HS-27A (cell line): ENCODE results near the gene WSB1.
"Not testable (repeated sequence)": the region's sequence is repeated elsewhere in the genome, so short reads cannot be mapped to it uniquely, and the experiment has no call there.

Experiments
- DNase-seq: peaks from one replicate; pipeline ENCODE4 v3.0.0-alpha.2; 2012; ENCODE audit warnings: low read depth, missing footprints

The WSB1 gene, protein sequence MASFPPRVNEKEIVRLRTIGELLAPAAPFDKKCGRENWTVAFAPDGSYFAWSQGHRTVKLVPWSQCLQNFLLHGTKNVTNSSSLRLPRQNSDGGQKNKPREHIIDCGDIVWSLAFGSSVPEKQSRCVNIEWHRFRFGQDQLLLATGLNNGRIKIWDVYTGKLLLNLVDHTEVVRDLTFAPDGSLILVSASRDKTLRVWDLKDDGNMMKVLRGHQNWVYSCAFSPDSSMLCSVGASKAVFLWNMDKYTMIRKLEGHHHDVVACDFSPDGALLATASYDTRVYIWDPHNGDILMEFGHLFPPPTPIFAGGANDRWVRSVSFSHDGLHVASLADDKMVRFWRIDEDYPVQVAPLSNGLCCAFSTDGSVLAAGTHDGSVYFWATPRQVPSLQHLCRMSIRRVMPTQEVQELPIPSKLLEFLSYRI

GRCh38 chr17:27293898-27294688, at the start of gene WSB1:
WSB1 (plus strand) TSS chr17:27294114; CDS start chr17:27294396, 282 bp downstream.
- peak; percentile 39 for DNase-seq

GRCh38 chr17:27244491-27245223, 49.3 kb upstream of the WSB1 start:
- no peak for DNase-seq

GRCh38 chr17:27245230-27245696, 48.7 kb upstream of the WSB1 start:
- no peak for DNase-seq

DNA sequence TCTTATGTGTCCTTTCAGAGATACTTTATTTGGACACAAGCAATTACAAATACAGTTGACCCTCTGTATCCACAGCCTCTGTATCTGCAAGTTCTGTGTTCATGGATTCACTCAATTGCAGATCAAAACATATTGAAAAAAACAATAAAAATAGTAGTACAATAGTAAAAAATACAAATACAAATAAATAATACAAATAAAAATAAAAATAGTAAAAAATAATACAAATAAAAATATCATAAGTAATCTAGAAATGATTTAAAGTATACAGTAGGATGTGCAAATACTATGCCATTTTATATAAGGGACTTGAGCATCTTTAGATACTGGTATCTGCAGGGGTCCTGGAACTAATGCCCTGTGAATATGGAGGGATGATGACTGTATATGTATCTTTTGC, 47.4 kb upstream of the WSB1 start:
- DNase-seq = no peak

DNA sequence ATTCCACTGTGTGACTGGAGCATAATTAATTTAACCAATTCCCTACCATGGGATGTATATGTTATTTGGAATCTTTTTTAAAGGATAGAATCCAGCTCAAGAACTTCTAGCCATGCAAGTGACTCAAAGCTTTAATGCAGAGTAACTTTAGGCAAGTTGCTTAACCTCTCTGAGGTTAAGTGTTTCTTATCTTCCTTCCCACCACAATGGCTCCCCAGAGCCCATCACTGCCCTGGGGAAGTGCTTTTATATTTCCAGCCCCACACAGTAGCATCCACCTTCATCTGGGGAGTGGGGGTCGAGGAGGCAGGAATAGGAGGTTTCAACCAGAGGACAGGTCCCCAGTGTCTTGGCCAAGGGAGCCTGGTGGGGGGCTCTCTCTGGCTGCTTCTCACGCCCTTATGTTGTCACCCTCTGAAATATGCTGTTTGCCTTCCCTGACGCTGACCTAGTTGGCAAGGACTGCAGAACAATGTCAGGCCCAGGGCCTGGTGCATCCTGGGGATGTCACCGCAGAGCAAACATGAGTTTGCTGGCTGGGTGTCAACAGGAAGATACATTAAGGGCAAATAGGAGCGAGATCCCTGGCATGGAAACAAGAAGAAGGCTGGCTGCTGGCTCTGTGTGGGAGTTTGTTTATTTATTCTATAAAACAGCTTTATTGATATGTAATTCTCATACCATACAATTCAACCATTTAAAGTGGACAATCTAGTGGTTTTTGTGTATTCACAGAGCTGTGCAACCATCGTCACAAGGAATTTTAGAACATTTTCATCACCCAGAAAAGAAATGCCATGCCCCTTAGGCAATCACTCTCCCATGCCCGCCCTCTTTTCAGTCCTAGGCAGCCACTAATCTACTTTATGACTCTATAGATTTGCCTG, 46.6 kb upstream of the WSB1 start:
- no peak for DNase-seq

DNA sequence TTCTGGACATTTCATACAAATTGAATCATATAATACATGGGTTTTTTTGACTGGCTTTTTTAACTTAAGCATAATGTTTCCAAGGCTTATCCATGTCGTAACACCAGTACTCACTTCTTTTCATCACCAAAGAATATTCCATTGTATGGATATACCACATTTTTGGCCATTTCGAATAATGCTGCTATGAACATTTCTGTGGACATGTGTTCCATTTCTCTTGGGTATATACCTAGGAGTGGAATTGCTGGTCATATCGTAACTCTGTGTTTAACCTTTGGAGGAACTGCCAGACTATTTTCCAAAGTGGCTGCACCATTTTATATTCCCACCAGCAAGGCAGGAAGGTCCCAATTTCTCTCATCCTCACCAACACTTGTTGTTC, 46.0 kb upstream of the WSB1 start:
- no peak for DNase-seq

DNA sequence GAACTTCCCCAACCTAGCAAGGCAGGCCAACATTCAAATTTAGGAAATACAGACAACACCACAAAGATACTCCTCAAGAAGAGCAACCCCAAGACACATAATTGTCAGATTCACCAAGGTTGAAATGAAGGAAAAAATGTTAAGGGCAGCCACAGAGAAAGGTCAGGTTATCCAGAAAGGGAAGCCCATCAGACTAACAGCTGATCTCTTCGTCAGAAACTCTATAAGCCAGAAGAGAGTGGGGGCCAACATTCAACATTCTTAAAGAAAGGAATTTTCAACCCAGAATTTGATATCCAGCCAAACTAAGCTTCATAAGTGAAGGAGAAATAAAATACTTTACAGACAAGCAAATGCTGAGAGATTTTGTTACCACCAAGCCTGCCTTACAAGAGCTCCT, 43.1 kb upstream of the WSB1 start:
- not testable (repeated sequence) for DNase-seq

- DNase-seq = not testable (repeated sequence)
Observed at GRCh38 chr17:27254802-27255201, 39.1 kb upstream of the WSB1 start.

GRCh38 chr17:27256225-27257030, 37.5 kb upstream of the WSB1 start:
- DNase-seq = no peak

- no peak for DNase-seq
Observed at GRCh38 chr17:27257031-27257357, 36.9 kb upstream of the WSB1 start.

GRCh38 chr17:27259356-27259755, 34.6 kb upstream of the WSB1 start:
- no peak for DNase-seq

DNA sequence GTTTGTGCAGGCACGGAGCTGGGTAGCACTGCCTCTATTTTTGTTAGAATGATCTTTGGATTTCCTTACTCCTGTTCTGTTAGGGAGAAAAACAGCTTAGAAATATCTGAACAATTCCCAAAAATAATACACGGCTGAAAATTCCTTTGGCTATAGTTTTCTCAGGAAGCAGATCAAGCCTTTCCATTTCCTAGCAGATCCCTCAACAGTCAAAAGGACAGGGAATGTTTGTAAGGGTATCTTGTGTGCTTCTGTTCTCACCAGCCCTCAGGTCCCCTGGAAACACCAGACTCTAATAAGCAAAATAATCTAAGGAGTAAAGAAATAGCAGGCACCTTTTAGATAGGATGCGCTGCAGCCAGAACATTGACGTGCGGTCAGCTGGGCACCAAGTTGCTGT, 30.5 kb upstream of the WSB1 start:
- no peak for DNase-seq

- no peak for DNase-seq
Observed at GRCh38 chr17:27264068-27264812, 29.7 kb upstream of the WSB1 start.

- DNase-seq = no peak
Observed at GRCh38 chr17:27265333-27265732, 28.6 kb upstream of the WSB1 start.

DNA sequence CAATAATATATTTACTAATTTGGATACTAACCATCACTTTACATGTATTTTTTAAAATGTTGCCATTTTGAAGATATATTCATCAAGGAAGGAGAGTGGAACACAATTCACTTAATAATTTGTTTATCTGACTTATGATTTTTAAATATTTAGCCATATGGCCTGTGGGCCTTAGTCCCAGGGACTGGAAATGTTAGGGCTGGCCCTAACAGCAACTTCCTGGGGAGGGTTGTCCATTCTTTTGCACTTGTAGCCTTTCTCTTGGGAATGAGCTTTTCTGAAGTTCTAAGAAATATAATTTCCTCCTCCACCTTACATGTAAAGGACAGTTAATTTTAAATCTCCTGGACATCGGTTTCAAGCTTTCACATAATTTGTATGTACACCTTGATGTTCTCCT, 27.7 kb upstream of the WSB1 start:
- no peak for DNase-seq

DNA sequence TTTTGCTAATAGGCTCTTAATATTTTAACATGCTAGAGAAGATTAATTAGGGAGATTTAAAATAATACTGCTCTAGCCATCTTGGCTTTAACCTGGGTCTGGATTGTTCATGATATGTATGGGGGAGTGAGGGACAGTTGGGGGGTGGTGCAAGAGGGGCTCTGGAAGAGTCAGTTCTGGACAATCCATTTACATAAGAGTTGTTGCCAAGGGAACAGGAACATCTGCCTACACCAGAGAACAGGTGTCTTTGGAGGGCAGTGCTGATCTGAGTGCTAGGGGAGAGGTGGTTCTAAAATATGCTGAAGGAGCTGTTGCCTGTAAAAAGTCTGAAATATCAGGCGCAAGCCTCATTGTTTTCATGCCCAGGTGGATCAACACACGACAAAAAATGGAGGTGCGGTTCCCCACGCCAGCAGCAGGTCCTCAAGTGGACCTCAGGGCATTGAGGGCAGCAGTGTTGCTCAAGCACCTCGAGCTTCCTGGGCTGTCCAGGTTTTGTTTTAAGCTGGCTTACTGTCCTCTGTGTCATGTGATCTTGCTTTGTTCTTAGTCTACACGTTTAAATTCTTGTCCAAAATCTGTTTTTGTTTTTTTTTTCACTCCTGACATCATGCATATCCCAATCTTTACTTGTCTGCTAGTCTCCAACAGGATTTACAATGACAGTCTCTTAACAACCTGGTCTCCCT, 25.4 kb upstream of the WSB1 start:
- DNase-seq = no peak

GRCh38 chr17:27269201-27269600, 24.7 kb upstream of the WSB1 start:
- no peak for DNase-seq

- no peak for DNase-seq
Observed at GRCh38 chr17:27269974-27270373, 23.9 kb upstream of the WSB1 start.

DNA sequence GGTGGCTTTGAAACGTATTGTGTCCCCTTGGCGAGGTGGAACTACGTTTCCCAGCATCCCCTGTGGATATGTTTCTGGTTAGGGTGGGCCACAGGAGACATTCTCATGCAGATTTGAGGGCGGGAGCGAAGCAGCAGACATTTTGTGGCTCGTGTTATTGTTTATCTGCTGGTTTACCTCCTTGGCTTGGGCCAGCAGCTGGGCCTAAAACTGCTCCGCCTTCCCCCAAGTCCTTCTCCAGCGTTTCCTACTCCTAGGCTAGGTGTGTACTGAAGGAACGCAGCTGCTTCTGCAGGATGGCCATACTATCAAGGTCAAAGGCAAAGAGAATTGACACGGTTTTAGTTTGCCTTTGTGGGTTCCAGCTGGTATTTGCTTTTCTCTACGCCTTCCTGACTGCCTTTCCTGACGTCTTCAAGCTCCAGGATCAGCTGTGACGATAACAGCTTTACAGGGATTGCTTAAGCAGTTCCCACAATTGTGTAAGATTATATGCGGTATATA, 17.2 kb upstream of the WSB1 start:
- no peak for DNase-seq
